ENCODE data around the gene RAB40AL.
"Not testable (repeated sequence)": the region's sequence is repeated elsewhere in the genome, so short reads cannot be mapped to it uniquely, and the experiment has no call there.

The RAB40AL gene, protein sequence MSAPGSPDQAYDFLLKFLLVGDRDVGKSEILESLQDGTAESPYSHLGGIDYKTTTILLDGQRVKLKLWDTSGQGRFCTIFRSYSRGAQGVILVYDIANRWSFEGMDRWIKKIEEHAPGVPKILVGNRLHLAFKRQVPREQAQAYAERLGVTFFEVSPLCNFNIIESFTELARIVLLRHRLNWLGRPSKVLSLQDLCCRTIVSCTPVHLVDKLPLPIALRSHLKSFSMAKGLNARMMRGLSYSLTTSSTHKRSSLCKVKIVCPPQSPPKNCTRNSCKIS

GRCh38 chrX:102936972-102937371 is at the start of gene RAB40AL:
RAB40AL (plus strand) TSS chrX:102937272; CDS start chrX:102937319, 47 bp downstream.
- DNase-seq, result not testable (repeated sequence)

GRCh38 chrX:102887687-102888086 is 49.4 kb upstream of the RAB40AL start:
- DNase-seq, result no peak

DNA sequence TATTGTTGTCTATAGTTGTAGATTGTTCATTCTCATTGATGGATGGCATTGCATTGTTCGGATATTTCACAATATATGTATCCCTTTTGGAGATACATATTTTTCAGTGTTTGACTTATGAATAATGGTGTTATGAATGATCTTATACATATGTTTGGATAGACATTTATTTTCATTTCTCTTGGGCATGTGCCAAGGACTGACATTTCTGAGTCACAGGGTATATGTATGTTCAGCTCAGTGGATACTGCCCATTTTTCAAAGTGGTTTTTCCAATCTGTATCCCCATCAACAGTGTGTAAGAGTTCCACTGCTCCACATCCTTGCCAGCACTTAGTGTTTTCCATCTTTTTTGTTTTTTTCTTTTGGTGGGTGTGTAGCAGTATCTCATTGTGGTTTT is 45.0 kb upstream of the RAB40AL start:
- DNase-seq, result no peak

DNA sequence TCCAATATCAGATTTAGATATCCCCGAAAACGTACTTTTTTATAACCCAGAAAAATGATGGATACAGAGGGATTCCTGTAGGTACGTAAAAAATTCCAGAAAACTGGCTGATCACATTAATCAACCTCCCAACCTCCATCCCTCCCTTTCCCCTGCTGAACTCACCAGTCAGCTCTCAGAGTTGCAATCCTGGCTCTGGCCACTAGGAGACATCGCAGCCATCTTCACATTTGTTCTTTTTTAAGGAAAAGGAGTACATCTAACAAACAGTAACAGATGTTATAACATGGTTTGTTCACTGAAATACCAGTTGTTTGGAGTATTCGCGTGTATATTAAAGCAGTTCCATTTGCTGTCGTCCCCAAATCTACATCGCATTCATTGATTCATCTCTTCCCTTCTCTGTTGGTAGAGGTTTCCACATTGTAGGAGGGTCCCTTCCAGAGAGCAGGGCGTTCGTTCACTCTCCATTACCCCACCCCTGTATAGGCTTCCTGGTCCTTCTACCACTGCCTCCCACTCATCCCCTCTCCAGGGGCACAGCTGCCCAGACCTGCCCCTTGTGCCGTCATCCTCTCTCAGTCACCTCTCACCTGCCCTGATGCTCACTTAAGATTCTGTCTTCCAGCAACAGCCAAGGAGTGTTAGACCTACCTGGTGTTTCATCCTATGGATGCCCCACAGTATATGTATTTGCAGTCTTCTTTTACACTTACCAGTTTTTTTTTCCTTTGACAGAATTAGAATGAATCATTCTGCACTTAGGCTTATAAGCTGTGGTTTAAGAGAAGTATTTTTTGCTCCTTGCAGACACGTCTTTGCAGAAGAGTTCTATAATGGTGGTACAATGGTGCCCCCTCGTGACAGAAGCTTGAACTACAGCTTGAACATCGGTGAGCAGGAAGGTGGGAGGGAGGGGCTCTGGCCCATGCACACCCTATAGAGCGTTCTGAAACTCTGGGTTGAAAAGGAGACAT is 36.8 kb upstream of the RAB40AL start:
- peak; percentile 73 for DNase-seq

DNA sequence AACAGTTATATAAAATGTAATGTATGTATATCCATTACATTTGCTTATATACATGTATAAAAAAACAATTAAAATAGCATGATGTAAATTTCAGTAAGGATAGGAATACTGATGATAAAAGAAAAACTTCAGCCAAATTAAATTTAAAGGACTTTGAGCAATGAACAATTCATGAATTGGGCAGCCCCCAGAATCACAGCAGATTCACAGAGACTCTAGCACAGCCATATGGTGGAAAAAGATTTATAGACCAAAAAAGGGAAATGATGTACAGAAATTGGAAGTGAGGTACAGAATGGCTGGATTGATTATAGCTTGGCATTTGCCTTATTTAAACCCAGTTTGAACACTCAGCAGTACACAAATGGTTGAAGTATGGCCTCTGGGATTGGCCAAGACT is 34.7 kb upstream of the RAB40AL start:
- no peak for DNase-seq

DNA sequence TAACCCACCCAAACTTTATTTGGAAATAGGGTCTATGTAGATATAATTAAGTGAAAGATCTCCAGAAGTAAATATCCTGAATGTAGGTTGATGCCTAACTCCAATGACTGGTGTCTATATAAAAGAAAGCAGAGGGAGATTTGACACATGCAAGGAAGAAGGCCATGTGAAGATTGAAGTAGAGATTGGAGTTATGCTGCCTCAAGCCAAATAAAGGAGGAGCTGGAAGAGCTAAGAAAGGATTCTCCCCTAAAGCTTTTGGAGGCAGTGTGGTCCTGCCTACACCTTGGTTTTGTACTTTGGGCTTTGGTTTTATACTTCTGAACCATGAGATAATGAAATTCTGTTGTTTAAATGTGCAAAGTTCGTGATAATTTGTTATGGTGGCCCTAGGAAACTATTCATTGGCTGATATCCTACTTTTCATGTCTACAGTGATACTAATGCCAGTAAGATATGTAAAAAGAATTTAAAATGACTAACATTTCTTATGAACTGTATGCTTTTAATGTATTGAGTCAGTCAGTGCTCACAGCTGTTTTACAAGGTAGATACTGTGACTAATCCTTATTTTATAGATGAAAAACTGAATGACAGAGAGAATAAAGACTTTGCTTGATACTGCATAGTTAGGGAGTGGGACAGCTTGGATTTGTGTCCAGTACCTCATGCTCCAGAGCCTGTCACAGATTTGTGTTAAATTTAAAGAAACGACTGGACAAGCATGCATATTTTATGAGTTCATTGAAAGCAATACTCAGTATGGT is 5.9 kb upstream of the RAB40AL start:
- DNase-seq, result no peak

DNA sequence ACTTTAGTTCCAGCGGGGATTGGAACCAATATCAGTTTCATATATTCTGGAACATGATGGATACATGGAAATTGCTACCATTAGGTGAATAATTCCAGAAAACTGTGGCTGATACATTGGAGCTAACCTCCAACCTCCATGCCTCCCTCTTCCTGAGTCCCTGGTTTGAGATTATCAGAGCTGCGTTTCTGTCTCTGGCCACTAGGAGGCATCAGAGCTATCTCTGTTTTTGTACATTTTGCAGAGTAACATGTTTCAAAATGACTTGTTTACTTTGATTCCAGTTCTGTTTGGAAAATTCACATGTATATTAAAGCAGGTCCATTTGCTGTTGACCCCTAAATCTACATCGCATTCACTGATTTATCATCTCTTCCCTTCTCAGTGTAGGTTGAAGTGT is 2.4 kb upstream of the RAB40AL start:
- peak; percentile 25 for DNase-seq

GRCh38 chrX:102950908-102951866 is 14.1 kb downstream of the RAB40AL start:
- peak; percentile 51 for DNase-seq

- no peak for DNase-seq
These were observed 20.7 kb downstream of the RAB40AL start for GRCh38 chrX:102957751-102958150.

DNA sequence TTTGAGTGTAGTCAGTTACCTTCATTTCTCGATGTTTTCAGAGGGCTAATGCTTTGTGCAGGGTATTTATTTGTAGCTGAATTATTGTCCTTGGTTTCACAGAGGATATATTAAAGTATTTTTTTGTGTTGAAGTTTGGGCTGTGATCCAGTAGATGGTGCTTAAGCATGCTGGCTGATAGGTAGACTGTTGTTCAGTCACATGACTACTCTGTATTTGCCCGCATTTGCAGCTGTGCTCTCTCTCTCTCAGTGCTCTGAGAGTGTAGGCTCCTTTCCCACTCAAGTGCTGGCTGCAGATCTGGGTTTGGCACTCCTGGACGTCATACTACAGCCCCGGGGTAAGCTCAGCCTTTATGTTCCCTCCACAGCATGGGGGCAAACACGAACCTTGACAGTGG is 21.7 kb downstream of the RAB40AL start:
- no peak for DNase-seq

DNA sequence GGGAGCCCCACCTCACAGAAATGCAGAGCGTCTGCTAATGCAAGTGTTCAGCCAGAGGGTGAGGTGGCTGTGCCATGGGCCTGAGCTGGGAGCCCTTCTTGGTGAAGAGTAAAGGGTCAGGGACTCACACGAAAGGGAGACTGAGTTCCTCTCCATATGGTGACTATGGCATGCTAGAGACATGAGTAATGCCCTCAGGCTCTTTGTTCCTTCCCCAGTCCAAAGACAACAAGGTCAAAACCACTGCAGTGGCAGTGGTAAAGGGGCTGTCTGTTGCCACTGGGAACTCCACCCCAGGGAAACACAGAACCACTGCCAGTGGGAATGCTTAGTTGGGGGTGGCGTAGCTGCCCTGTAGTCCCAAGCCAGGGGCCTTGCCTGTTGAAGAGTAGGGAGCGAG is 22.4 kb downstream of the RAB40AL start:
- DNase-seq, result no peak

- no peak for DNase-seq
These were observed 26.9 kb downstream of the RAB40AL start for GRCh38 chrX:102963955-102964354.

GRCh38 chrX:102964940-102965339 is 27.9 kb downstream of the RAB40AL start:
- no peak for DNase-seq

DNA sequence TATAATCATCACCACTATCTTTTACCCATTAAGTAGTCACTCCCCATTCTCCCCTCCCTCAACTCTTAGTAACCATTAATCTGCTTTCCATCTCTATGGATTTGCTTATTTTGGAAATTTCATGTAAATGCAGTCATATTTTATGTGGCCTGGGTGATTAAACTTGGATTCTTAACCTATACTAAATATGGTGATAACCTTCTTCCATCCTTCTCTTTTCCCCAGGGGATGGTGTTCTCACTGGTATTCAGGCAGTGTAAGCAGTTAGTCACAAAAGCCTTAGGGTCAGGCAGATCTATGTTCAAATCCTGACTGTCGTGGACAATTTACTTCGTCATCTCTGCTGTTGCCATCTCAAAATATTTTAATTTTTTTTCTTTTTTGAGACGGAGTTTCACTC is 29.6 kb downstream of the RAB40AL start:
- no peak for DNase-seq

DNA sequence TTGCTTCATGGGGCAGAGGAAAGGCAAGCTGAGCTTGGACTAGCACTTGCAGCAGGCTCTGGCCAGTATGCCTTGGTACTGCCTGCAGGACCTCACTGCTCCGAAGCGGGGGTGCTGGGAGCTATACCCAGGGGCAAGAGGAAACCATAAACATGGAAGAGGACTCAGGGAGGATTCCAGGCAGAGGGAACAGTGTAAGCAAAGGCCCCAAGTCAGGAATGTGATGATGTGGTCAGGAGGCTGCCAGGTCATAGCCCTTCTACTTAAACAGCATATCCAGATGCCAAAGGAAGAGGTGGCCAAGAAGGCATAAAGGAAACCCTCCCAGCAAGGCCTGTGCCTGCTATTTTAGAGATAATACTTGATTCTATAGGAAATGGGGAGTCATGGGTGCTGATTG is 31.1 kb downstream of the RAB40AL start:
- DNase-seq, result no peak

- not testable (repeated sequence) for DNase-seq
These were observed 34.5 kb downstream of the RAB40AL start for GRCh38 chrX:102971536-102971935.

- no peak for DNase-seq
These were observed 37.9 kb downstream of the RAB40AL start for GRCh38 chrX:102975016-102975415.

GRCh38 chrX:102976286-102976685 is 39.2 kb downstream of the RAB40AL start:
- no peak for DNase-seq

- DNase-seq, result no peak
These were observed 39.9 kb downstream of the RAB40AL start for GRCh38 chrX:102976793-102977495.

- no peak for DNase-seq
These were observed 41.5 kb downstream of the RAB40AL start for GRCh38 chrX:102978594-102978993.

DNA sequence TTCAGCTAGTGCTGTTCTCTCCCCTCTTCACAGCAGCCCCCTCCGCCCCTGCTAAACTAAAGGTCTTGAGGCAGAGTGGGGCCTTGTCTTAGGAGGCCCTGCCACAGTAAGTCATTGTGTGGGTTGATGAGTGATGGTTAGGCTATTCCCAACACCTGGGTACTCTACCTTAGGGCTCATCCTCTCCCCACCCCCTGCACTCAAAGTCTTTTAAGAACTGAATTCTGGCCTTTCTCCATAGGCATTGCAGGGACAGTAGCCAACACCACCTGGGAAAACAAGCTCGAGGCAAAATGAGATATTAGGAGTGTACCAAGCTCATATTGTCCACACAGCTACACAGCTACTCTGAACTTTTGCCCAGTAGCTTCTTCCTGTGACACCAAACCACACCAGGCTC is 42.5 kb downstream of the RAB40AL start:
- DNase-seq, result no peak
